Tibial artery (tissue), 4 donors: ENCODE results near the gene KCNK5.

ENCODE experiments used
- DNase-seq, 2 donors: peaks; one replicate each; pipeline ENCODE4 v3.0.0-alpha.2; 2019
- H3K27ac ChIP-seq, 2 donors: fragments of 200-600 bp; sonication (generic) in 1 of 2; 1 replicate in 1 of 2; 2 replicates in 1 of 2; pipeline ENCODE4 v1.5.1; 2018 to 2019; ENCODE audit warnings: mild to moderate bottlenecking in 1 of 2
- H3K27me3 ChIP-seq, 2 donors: fragments of 200-600 bp; sonication (generic) in 1 of 2; one replicate each; pipeline versions ENCODE4 v1.5.1 to v1.6.0; 2016 to 2019
- H3K36me3 ChIP-seq, 3 donors: fragments of 200-600 bp; sonication (generic) in 2 of 3; one replicate each; pipeline ENCODE4 v1.5.1; 2016 to 2019; ENCODE audit warnings: mild to moderate bottlenecking in 2 of 3
- H3K4me1 ChIP-seq, 4 donors: fragments of 200-600 bp; sonication (generic) in 2 of 4; 1 replicate in 3 of 4; 2 replicates in 1 of 4; pipeline ENCODE4 v1.5.1; 2016 to 2019
- H3K4me3 ChIP-seq, 2 donors: fragments of 200-600 bp; sonication (generic) in 1 of 2; 1 replicate in 1 of 2; 2 replicates in 1 of 2; pipeline ENCODE4 v1.5.1; 2018 to 2019; ENCODE audit warnings: mild to moderate bottlenecking in 2 of 2
- H3K9me3 ChIP-seq, 3 donors: fragments of 200-600 bp; sonication (generic) in 1 of 3; one replicate each; pipeline ENCODE4 v1.5.1; 2016 to 2019
- CTCF ChIP-seq, 2 experiments: fragments of 200-600 bp in 1 of 2; fragments of 450-650 bp in 1 of 2; IDR thresholded peaks; one replicate each; pipeline ENCODE4 v1.5.1; 2017 to 2019; ENCODE audit warnings: antibody characterized with exemption in 2 of 2, mild to moderate bottlenecking in 1 of 2, moderate library complexity in 1 of 2
- intact Hi-C: fragments of 100-400 bp; cut with DNase I; formaldehyde crosslinking; loops from one replicate; pipeline ENCODE4 v1.15.0; 2023; ENCODE audit warnings: low total_unique reads

Gene KCNK5

GRCh38 chr6:39243809-39244208 lies 14.5 kb upstream of the KCNK5 start:
- DNase-seq: peak; percentile 83 to 90
- intact Hi-C loops: no loop called here
- peak overlapping the region; percentile 56 to 60 for H3K27ac ChIP-seq

GRCh38 chr6:39240155-39240757 lies 11.0 kb upstream of the KCNK5 start:
- intact Hi-C loops: no loop called here
- DNase-seq: no peak
- Histone ChIP-seq H3K36me3 (no peaks in the 10 kb centered on the region), H3K27ac (peak overlapping the region; percentile 45 to 55), H3K9me3 (no peaks in the 10 kb centered on the region), H3K4me1 (peaks cover 0 to 38% (median 10%) of the 10 kb centered on the region in 4 donors), H3K27me3 (no peaks in the 10 kb centered on the region), H3K4me3 (no peak overlapping the region)
- no peak for TF ChIP-seq CTCF (IDR thresholded peaks at IDR 0.05)

More at GRCh38 chr6:39243809-39244208, 14.5 kb upstream of the KCNK5 start:
- Histone ChIP-seq H3K36me3 (no peaks in the 10 kb centered on the region), H3K4me1 (peaks cover 0 to 38% (median 10%) of the 10 kb centered on the region in 4 donors), H3K4me3 (no peak overlapping the region), H3K27me3 (no peaks in the 10 kb centered on the region), H3K9me3 (no peaks in the 10 kb centered on the region)
- no peak for TF ChIP-seq CTCF (IDR thresholded peaks at IDR 0.05)

GRCh38 chr6:39239527-39240154 lies 10.4 kb upstream of the KCNK5 start:
- Histone ChIP-seq H3K36me3 (no peaks in the 10 kb centered on the region), H3K27me3 (no peaks in the 10 kb centered on the region), H3K4me1 (peaks cover 0 to 38% (median 10%) of the 10 kb centered on the region in 4 donors), H3K27ac (peak overlapping the region; percentile 45 to 55), H3K4me3 (no peak overlapping the region), H3K9me3 (no peaks in the 10 kb centered on the region)
- no peak for TF ChIP-seq CTCF (IDR thresholded peaks at IDR 0.05)
- intact Hi-C loops: no loop called here
- DNase-seq: peak in 1 of 2 donors; percentile 82

GRCh38 chr6:39236742-39237141 lies 7.5 kb upstream of the KCNK5 start:
- Histone ChIP-seq H3K36me3 (no peaks in the 10 kb centered on the region), H3K27ac (no peak overlapping the region), H3K4me1 (peaks cover 0 to 21% (median 8%) of the 10 kb centered on the region in 4 donors), H3K9me3 (no peaks in the 10 kb centered on the region), H3K27me3 (no peaks in the 10 kb centered on the region), H3K4me3 (no peak overlapping the region)
- TF ChIP-seq CTCF (IDR thresholded peaks at IDR 0.05): no peak
- DNase-seq: no peak
- intact Hi-C loops: no loop called here

- intact Hi-C loops: no loop called here
- H3K4me1 ChIP-seq: peaks cover 0 to 15% (median 10%) of the 10 kb centered on the region in 4 donors
- no peak for DNase-seq
- no peak overlapping the region for H3K4me3 ChIP-seq
- peaks cover 0 to 9% of the 10 kb centered on the region in 2 donors for H3K27me3 ChIP-seq
- H3K27ac ChIP-seq: no peak overlapping the region
- TF ChIP-seq CTCF (IDR thresholded peaks at IDR 0.05): no peak
- H3K36me3 ChIP-seq: no peaks in the 10 kb centered on the region
- no peaks in the 10 kb centered on the region for H3K9me3 ChIP-seq
These were observed 4.1 kb upstream of the KCNK5 start for GRCh38 chr6:39233333-39233732.
